Vagina (tissue), 2 donors: ENCODE results near the gene ITPR3. TPM values are rescaled to one million over a fixed set of nuclear protein-coding genes. Genes with fewer than 3 reads are reported as not detected.

Source experiments
- DNase-seq, 2 donors: peaks; one replicate each; pipeline ENCODE4 v3.0.0-alpha.2; 2017; ENCODE audit errors: extremely low spot score in 2 of 2
- H3K27ac ChIP-seq: fragments of 200-600 bp; sonication (generic); one replicate; pipeline ENCODE4 v1.5.1; 2019
- H3K27me3 ChIP-seq: fragments of 200-600 bp; sonication (generic); one replicate; pipeline ENCODE4 v1.5.1; 2019
- H3K36me3 ChIP-seq, 2 donors: fragments of 200-600 bp; sonication (generic); one replicate each; pipeline ENCODE4 v1.5.1; 2017 to 2019
- H3K4me1 ChIP-seq: fragments of 200-600 bp; sonication (generic); one replicate; pipeline ENCODE4 v1.5.1; 2019
- H3K4me3 ChIP-seq, 2 donors: fragments of 200-600 bp; sonication (generic); 1 replicate in 1 of 2; 2 replicates in 1 of 2; pipeline ENCODE4 v1.5.1; 2016 to 2019
- H3K9me3 ChIP-seq: fragments of 200-600 bp; sonication (generic); one replicate; pipeline ENCODE4 v1.5.1; 2019
- CTCF ChIP-seq, 3 experiments: fragments of 450-650 bp in 2 of 3; fragments of 200-600 bp in 1 of 3; sonication (generic) in 1 of 3; IDR thresholded peaks; one replicate each; pipeline ENCODE4 v1.5.1; 2017 to 2019; ENCODE audit warnings: antibody characterized with exemption in 3 of 3, mild to moderate bottlenecking in 2 of 3, moderate library complexity in 2 of 3
- POLR2A ChIP-seq, 2 donors: fragments of 450-650 bp; IDR thresholded peaks; one replicate each; pipeline ENCODE4 v1.6.1; 2017; ENCODE audit warnings: antibody characterized with exemption in 2 of 2, mild to moderate bottlenecking in 2 of 2, moderate library complexity in 2 of 2
- POLR2AphosphoS5 ChIP-seq, 2 donors: sonication (generic); formaldehyde crosslinking; IDR thresholded peaks; one replicate each; pipeline ENCODE4 v1.9.0; 2017; ENCODE audit warnings: antibody characterized with exemption in 2 of 2, mild to moderate bottlenecking in 2 of 2, low read depth in 1 of 2; ENCODE audit not compliant: insufficient read depth in 1 of 2
- intact Hi-C: fragments of 100-400 bp; cut with DNase I; formaldehyde crosslinking; loops from one replicate; pipeline ENCODE4 v1.15.1; 2023
- total RNA-seq: library from RNA; depleted of rRNA; stranded (reverse); fragments of >200 nt; gene quantifications from one replicate; pipeline ENCODE4 v1.2.3, GENCODE V29; 2016

ITPR3 gene
- total RNA-seq, 1 donor from 2014 or later: 50.1 TPM

GRCh38 chr6:33609528-33609927 is 11.6 kb upstream of the ITPR3 start:
- peaks cover 41% of the 10 kb centered on the region for H3K4me1 ChIP-seq
- no peak overlapping the region for H3K4me3 ChIP-seq
- no peaks in the 10 kb centered on the region for H3K9me3 ChIP-seq
- H3K27ac ChIP-seq: peak overlapping the region; percentile 73
- no peaks in the 10 kb centered on the region for H3K27me3 ChIP-seq
- TF ChIP-seq POLR2A (IDR thresholded peaks at IDR 0.05) (no peak), CTCF (IDR thresholded peaks at IDR 0.05) (no peak), POLR2AphosphoS5 (IDR thresholded peaks at IDR 0.05; ENCODE audit: insufficient read depth in 1 of 2, low read depth in 1 of 2) (peak in 1 of 2 donors; percentile 37)
- DNase-seq: no peak
- intact Hi-C loops: no loop called here
- no peaks in the 10 kb centered on the region for H3K36me3 ChIP-seq

GRCh38 chr6:33610067-33610466 is 11.1 kb upstream of the ITPR3 start:
- Histone ChIP-seq H3K27me3 (no peaks in the 10 kb centered on the region), H3K36me3 (no peaks in the 10 kb centered on the region), H3K4me3 (no peak overlapping the region), H3K9me3 (no peaks in the 10 kb centered on the region), H3K4me1 (peaks cover 41% of the 10 kb centered on the region), H3K27ac (peak overlapping the region; percentile 73)
- DNase-seq: no peak
- TF ChIP-seq POLR2A (IDR thresholded peaks at IDR 0.05) (no peak), POLR2AphosphoS5 (IDR thresholded peaks at IDR 0.05; ENCODE audit: insufficient read depth in 1 of 2, low read depth in 1 of 2) (no peak), CTCF (IDR thresholded peaks at IDR 0.05) (no peak)
- intact Hi-C loops: no loop called here

GRCh38 chr6:33610779-33611732 is 10.1 kb upstream of the ITPR3 start:
- no peak for TF ChIP-seq POLR2A (IDR thresholded peaks at IDR 0.05)
- no peak for TF ChIP-seq CTCF (IDR thresholded peaks at IDR 0.05)
- TF ChIP-seq POLR2AphosphoS5 (IDR thresholded peaks at IDR 0.05; ENCODE audit: insufficient read depth in 1 of 2, low read depth in 1 of 2): no peak
- H3K4me3 ChIP-seq: no peak overlapping the region
- H3K27me3 ChIP-seq: no peaks in the 10 kb centered on the region
- intact Hi-C loops: no loop called here
- H3K4me1 ChIP-seq: peaks cover 41% of the 10 kb centered on the region
- peak overlapping the region; percentile 73 for H3K27ac ChIP-seq
- no peaks in the 10 kb centered on the region for H3K36me3 ChIP-seq
- H3K9me3 ChIP-seq: no peaks in the 10 kb centered on the region
- DNase-seq: no peak

GRCh38 chr6:33613146-33613794 is 7.9 kb upstream of the ITPR3 start:
- no peak for DNase-seq

More at GRCh38 chr6:33613146-33613794, 7.9 kb upstream of the ITPR3 start:
- peak overlapping the region; percentile 27 for H3K27ac ChIP-seq
- intact Hi-C loops: no loop called here
- TF ChIP-seq CTCF (IDR thresholded peaks at IDR 0.05) (no peak), POLR2A (IDR thresholded peaks at IDR 0.05) (no peak), POLR2AphosphoS5 (IDR thresholded peaks at IDR 0.05; ENCODE audit: insufficient read depth in 1 of 2, low read depth in 1 of 2) (no peak)
- no peaks in the 10 kb centered on the region for H3K27me3 ChIP-seq
- H3K9me3 ChIP-seq: no peaks in the 10 kb centered on the region
- H3K4me1 ChIP-seq: peaks cover 38% of the 10 kb centered on the region
- no peaks in the 10 kb centered on the region for H3K36me3 ChIP-seq
- H3K4me3 ChIP-seq: no peak overlapping the region
